Embryonic facial prominence (tissue), 1 donor: Measurements from ENCODE around the gene ANKRD44.

Experiments used
- DNase-seq: peaks from one replicate; pipeline ENCODE4 v3.0.0-alpha.2; 2016; ENCODE audit errors: extremely low spot score

The ANKRD44 gene

DNA sequence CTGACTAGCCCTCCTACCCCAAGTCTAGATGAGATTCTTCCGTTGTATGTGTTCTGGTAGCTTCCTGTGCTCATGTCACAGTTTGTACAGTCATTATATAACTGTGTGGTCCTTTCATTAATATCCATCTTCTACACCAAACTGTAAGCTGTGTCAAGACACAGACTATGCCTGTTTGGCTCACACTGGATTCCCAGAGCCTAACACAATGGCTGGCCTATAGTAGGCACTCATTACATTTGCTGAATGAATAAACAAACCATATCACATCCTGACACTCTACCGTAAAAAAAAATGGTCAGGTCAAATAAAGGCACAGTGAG lies 72.6 kb downstream of the ANKRD44 start:
- no peak for DNase-seq

DNA sequence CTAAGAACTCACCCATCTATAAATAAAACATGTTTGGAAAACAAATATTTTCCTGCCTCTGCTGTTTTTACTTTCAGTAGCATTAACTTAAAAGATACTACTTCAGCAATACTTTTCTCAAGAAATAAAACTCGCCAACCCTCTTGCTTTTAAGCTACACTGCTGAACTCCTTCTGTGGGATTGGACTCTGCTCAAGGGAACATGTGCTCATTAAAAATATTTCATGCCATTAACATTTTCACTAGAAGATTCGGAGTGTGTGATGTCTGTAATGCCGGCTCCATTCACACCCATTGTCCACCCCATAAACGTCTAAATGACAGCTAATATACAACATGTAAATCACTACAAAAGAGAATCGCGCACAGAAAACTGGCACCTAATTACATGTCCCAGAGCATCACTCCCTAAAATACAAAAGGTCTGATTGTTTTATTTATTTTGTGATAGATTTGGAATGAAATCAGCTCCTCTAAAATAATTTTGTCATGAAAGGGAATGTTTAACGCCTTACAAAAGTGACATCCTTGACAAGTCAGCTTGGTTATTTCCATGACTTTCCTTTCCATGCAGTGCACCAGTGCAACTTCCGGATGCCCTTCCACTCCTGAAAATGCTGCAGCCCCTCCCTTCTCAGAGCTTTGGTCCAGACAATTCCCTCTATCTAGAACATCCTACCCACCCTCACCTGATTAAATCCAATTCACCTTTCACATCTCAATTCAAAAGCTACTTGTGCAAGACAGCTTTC lies 73.1 kb downstream of the ANKRD44 start:
- DNase-seq: no peak

DNA sequence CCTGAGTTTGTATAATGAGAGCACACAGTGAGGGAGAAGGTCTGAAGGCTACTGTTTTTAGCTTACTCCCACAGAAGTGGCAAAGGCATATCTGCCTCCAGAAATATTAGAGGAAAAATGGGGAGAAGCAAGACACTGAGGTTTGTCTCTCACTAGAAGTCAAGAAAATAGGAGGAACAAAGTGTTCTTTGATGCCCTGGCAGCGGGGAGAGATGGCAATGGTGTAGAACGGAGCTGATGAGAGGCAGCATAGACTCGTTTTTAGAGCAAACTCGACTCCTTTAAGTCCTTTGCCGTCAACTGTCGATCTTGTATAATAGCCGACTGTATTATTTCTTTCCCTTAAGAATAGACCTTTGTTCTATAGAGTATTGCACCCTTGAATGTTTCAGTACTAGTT lies 73.8 kb downstream of the ANKRD44 start:
- no peak for DNase-seq

DNA sequence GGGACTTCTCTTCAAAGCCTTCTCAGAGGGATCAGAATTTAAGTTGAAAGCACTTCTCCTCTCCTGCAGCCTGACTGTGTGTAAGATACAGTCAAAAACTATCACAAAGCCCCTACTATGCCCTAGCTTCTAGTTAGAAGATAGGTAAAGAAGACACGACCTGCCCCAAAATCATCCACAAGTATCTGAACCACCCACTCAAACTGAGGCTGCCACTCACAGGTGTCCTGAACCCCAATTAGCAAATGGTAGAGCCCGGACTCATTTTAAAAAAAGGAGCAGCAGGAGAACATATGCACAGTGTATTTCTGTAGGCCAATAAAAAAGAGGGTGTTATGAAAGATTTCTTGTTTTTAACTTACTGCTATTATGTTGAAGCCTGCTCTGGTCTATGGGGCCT lies 74.4 kb downstream of the ANKRD44 start:
- no peak for DNase-seq

DNA sequence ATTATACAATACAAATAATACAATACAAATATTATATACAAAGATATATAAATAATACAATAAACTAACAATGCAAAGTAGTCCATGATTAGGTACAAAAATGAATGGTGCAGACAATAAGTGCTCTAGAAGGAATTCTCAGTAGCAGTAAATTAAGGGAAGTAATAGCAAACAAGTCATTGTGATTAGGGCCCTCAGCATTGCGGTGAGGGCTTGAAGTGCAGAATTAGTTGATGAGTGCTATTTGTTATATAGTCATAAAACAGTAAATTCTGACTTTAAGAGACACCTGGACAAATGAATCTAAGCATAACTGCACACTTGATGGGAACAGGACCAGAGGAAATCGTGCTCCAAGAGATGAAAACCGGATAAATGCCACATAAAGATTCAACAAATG lies 74.9 kb downstream of the ANKRD44 start:
- DNase-seq: no peak

DNA sequence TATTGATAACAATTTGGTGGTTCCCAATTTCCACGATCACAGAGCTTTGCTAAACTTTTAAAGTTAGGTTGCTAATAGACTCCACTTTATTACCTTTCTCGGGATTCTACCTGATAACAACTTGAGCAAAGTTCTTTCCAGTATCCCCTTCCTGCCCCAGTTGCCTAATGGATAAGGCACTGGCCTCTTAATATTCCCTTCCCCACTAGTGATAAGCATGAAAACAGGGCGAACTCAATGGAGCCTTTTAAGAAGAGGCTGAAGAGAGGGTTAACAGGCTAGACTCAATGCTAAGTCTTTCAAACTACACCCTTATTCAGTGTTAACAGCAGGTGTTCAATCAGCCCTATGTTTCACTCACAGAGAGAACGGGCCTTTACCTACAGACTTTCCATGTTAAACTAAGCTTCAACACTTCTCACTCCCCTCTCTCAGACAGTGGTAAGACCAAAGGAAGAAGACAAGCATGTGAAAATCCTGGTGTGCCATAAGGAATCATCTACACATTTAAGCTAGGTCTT lies 75.8 kb downstream of the ANKRD44 start:
- no peak for DNase-seq

DNA sequence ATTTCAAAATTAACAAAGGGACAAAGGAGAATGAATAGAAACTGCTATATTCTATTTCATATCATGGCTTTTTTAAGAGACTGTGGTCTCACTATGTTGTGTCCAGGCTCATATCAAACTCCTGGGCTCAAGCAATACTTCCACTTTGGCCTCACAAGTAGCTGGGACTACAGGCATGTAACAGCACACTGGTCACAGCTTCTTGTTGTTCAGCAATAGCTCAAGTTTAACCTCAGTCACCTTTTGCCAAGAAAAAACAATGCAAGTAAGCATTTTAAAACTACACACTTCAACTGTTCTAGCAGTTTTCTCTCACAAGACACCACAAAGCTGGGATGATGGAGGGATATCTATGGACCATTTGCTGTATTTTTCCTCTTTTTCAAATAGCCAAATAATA lies 77.1 kb downstream of the ANKRD44 start:
- no peak for DNase-seq

DNA sequence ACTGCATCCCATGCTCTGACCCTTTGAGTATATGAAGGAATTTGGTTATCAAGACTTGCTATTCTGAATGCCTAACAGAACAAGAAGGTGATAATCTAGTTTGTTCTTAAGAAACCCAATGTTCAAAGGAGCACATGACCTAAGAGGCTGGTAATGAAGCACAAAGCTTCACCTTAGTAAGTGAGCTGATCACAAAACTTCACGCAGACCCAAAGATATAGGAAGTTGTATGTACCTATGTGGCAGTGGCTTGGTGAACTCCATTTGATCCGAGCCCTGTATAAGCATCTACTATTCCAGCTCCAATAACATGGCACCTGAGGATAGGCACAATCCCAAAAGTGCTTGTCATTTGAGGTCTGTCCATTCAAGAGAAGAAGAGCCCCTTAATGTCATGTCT lies 78.6 kb downstream of the ANKRD44 start:
- no peak for DNase-seq

DNA sequence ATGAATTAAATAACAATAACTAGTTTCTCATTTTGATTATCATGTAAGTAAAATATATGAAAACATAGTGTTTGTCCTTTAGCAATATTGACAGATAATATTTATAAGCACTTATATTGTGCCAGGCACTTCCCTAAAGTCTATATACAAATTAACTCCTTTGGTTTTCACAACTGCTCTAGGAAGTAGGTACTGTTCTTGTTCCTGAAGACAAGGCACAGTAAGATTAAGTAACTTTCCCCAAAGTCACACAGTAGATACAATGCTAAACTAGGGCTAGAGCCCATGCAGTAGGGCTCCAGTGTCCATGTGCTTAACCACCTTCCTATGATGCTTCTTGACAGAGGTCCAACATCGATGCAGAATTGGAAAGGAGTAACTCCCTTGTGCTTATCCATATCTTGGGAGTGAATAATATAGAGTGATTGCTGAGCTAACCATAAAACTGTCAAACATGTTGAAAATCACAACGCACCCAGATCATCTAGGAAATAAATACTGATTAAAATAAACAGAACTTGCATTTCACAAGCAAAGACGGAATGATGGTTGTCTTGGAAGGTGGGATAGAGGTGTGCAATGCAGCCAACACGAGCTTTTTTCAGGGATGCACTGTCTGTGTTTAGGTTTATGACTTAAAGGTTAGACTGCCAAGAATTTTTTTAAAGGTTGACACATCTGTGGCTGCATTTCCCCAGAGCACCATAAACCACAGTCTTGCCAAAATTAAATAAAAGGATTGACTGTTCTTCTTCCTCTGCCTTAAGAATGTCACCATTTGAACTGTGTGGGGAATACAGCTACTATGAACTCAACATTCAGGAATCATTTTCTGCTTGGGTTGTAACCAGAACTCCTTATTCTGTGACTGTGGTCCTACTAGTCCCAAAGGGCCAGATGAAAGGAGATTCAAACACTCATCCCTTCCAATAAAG lies 80.8 kb downstream of the ANKRD44 start:
- no peak for DNase-seq

DNA sequence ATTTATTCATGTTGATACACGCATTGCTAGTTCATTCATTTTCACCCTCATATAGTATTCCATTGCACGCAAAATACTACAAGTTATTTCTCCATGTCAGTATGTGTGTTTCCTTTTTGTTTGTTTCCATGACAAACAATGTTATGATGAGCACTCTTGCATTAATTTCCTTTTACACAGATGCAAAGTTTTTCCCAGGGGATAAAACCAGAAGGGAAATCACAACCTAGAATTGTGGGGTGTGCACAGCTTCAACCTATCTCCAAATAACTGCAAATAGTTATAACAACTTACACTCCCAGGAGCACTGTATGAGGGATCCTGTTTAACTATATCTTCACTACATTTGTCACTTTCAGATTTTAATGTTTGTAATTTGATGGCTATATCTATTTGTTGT lies 87.1 kb downstream of the ANKRD44 start:
- DNase-seq: no peak

DNA sequence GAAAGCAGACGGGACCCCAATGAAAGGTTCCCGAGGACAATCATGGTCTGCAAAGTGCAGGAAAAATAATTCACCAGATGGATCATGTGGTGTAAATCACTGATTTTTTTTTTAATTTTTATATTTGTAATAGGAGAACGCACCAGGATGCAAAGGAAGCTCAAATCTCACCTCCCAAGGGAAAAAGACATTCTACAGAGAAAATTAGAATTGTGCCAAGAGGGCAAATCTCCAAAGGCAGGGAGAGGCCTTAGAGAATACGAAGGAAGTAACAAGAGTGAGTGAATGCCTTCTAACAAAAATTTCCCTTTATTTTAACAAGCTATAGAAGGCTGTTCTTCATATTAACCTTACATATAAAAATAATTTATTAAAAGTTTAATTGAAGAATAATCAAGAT lies 90.9 kb downstream of the ANKRD44 start:
- DNase-seq: no peak

DNA sequence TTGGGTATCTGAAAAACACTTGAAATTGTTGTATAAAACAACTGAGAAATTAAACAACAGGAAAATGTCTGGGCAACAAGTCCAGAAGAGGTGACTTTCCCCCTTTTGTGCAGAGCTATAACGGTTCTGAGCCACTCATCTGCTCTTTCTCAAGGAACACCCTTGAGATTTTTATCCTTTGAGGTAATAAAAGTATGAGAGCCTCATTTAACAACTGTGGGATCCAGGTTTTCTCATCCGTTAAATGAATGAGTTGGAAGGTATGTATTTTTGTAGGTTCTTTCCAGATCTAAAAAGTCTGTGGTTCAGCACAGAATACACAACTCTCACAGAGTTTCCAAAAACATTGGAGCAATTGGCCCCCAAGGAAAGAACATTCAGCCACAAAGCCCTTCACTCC lies 93.0 kb downstream of the ANKRD44 start:
- DNase-seq: no peak

DNA sequence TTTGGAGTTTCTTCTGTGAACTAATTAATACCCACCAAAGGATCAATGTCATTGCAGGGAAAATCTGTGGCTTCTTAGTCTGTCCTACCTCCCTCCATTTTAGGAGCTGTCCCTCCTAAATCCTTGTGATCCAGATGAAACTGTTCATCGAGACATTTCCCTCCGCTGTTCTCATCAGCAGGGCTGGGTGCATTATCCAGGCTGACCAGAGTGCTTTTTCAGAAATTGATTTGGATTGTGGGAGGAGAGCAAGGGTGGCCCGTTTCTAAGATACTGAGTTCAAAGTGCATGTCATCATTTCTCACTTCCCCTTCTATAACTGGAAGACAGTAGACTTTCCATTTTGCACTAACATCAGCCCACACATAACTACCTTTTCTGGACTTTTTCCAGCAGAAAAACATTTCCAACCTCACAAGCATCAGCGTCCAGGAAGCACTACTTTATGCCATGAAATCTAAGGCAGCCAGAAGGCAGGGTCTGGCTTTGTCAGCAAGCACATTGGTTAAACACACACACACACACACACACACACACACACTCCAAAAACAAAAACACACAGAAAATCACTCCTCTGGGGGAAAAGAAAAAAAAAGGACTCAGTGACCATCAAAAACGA lies 94.1 kb downstream of the ANKRD44 start:
- no peak for DNase-seq

DNA sequence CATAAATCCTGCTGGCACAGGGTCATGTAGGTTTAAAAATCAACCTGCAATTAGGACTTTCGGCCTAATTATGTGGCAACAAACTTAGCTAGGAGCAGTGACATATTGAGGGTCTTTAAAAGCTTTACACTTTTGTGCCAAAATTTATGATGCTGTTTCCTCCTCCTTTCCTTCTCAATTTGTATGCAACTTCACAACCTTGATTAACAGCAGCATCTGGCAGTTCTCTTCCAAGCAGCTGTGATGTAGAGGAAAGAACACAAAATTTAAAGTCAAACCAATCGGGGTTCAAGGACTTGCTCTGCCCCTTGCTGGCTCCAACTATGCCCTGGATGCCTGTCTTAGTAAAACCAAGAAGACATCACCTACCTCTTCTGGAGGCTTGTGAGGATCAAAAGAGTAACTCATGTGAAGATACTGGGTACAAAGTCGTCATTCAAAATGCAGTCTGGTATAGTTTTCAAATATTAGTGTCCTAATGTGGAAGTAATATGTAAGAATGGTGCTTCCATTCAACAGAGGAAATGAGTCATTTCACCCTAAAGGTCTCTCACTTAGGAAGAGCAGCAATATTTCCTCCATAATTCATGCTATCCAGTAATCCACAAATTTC lies 94.7 kb downstream of the ANKRD44 start:
- DNase-seq: no peak

DNA sequence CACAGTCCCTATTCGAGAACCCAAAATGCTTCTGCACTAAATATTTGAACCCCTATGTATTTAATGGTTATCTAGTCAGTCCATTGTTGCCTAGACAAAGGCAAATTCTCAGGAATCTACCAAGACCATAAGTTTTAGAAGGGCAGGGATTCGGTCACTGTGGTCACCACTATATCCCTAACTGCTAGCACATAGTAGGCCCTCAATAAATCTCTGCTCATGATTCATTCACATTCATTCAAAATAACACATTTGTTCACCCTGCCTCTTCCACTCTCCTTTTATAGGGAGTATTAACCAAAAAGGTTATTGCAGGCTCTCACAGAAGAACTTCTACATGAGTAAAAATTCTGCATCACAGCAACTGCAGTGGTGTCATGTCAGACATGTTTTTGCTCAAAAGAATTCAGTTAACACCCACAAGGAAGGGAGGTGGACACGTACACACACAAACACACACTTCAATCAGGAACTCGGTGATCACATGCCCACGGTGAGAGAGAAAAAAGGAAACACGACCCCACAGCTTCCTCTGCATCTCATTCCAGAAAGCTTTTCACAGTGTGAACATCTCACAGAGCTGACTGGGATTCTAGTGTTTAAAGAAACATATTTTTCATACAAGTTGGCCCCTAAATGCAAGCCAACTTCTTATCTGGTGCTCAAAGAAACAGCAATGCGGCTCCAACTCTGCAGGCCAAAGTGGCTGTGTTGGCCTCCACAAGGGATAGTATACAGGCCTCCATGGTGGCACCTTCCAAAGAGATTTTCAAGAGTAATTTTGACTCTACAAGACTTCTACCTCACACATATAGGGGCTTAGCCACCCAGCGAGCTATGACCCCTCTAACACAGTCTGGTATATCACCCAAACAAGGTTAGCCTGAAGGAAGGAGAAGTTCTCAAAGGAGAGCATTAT lies 98.0 kb downstream of the ANKRD44 start:
- no peak for DNase-seq

DNA sequence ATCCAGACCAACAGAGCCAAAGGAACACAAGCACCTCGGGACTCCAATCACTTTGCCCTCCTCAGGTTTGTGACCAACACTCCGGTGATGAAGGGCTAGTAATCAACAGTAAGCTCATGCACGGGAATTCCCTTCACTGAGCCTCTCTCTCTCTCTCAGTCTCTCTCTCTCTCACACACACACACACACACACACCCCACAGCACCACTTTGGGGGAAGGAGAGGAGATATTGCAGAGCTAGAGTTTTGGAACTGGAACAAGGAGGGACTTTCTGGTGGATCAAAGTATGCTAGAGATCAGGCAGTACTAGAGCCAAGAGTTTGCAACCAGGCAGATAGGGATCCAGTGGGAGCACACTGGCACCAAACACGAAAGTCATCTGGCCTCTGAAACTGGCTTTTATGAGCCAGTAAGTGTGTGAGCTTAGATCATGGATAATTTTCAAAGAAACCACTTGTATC lies 98.7 kb downstream of the ANKRD44 start:
- no peak for DNase-seq

DNA sequence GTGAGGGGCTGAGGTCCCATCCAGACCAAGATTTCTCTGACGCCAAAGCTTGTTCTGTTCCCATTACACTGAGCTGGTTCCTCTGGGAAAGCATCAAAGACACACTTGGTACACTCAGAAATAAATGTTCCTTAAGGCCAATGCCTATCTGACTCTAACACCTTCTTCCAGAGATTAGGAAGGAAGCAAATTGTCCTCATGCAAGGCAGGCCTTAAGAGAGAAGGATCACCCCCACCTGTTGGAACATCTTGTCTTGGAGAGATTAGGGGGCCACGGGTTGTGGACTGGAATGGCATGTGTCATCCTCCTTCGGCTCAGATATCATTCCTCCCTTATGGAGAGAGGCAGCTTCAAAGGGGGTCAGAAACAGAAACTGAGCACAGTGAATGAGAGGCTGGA lies 100.2 kb downstream of the ANKRD44 start:
- DNase-seq: no peak

DNA sequence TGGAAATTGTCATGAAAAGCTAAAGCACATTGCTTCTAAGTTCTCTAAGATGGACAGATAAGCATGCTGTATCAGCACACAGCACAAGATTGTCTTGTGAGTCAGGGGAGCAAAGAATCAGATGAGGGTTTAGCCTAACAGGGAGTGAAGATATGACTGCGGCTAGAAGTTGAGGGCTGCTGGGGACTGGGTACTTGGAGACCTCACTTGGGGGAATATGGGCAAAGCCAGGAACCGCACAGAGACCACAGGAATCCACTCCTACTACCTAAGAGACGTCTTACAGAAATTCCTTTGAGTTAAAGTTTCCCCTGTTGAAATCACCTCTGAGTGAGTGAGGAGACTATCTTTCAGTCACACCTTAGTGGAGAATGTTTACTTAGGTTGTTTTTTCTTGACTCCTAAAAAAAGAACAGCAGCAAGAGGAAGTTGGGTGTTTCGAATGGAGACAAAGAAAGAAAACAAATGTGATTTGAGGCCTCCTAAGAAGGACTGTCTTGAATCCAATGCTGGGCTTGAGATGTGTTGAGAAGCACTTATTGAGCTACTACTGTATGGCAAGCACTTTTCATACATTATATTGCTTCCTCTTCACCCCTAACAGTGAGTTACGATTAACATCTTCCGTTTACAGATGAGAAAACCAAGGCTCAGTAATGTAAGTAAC lies 100.7 kb downstream of the ANKRD44 start:
- DNase-seq: no peak

DNA sequence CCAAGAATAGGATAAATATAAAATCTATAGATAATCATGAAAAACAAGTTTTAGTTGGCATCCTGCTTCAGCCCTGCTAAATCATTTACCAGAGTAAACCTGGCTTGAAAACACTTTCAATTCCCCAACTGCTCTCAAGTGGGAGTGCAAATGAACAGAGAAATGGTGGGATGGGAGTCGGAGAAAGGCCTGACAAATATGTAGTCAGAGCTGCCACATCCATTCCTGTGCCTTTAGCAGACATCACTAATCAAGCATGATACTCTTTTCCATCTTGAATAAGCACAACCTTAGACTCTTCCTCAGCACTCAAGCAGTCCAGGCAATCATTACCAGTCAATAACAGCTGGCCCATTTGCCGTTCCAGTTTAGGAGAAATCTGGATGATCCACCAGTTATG lies 101.3 kb downstream of the ANKRD44 start:
- no peak for DNase-seq

DNA sequence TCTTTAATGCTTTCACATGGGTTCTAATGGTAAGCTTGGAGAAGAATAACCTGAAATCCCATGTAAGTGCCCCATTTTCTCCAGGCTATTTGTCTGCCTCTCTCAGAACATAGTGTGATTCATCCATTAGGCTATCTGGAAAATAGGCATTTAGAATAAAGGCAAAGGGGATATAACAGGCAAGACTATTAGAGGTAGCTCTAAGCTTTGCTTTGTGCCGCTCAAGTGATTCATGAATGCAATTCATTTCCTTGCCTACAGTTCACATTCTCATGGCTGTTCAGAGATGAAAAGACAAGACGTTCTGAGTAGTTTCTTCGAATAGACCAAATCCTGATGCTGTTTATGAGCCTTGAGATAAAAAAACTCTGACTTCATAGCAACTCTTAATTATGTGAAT lies 101.7 kb downstream of the ANKRD44 start:
- no peak for DNase-seq
